ENCODE results near the gene OR6K3.

The OR6K3 gene

GRCh38 chr1:158675563-158676323 lies 44.8 kb downstream of the OR6K3 start:
- Histone ChIP-seq H2BK15ac (ENCODE audit: low read length) (no peak overlapping the region), H2BK12ac (ENCODE audit: low read length) (no peak overlapping the region)
- DNase-seq (ENCODE audit: low spot score) = no peak

GRCh38 chr1:158674302-158674701 lies 46.2 kb downstream of the OR6K3 start:
- DNase-seq (ENCODE audit: low spot score) = no peak
- Histone ChIP-seq H3K27me3 (ENCODE audit: control insufficient read depth in 3 of 3, insufficient read depth in 3 of 3, low read depth in 1 of 3, low read length in 3 of 3) (no peaks in the 10 kb centered on the region), H3K4ac (ENCODE audit: low read length) (no peak overlapping the region), H3K4me1 (ENCODE audit: control insufficient read depth in 2 of 2, insufficient read depth in 1 of 2, low read depth in 1 of 2, low read length in 2 of 2) (no peaks in the 10 kb centered on the region), H2AK5ac (ENCODE audit: low read depth, low read length) (no peak overlapping the region), H2BK5ac (ENCODE audit: low read length) (no peak overlapping the region), H2BK120ac (ENCODE audit: low read depth, low read length) (no peak overlapping the region), H3K27ac (replicated peaks; ENCODE audit: low read length) (no peak overlapping the region), H3K23ac (ENCODE audit: low read depth, low read length, poor library complexity) (no peak overlapping the region), H4K91ac (ENCODE audit: low read depth, low read length, poor library complexity) (no peak overlapping the region), H4K8ac (ENCODE audit: low read depth, low read length) (no peak overlapping the region), H3K4me3 (ENCODE audit: low read length in 2 of 2) (no peak overlapping the region), H3K18ac (ENCODE audit: low read length) (no peak overlapping the region), H3K9ac (ENCODE audit: low read depth, low read length, poor library complexity) (no peak overlapping the region), H3K4me2 (ENCODE audit: insufficient read depth, low read length, poor library complexity, severe bottlenecking) (no peak overlapping the region), H3K79me1 (ENCODE audit: low read depth, low read length) (no peaks in the 10 kb centered on the region), H3K9me3 (replicated peaks in 1 of 2; ENCODE audit: control insufficient read depth in 2 of 2, insufficient read depth in 1 of 2, low read depth in 1 of 2, low read length in 2 of 2) (no peaks in the 10 kb centered on the region), H3K14ac (ENCODE audit: low read length) (no peak overlapping the region), H3K36me3 (replicated peaks in 1 of 2; ENCODE audit: control insufficient read depth in 2 of 2, insufficient read depth in 2 of 2, low read length in 2 of 2) (no peaks in the 10 kb centered on the region), H2BK15ac (ENCODE audit: low read length) (no peak overlapping the region), H2BK12ac (ENCODE audit: low read length) (no peak overlapping the region), H2AFZ (ENCODE audit: low read length) (no peak overlapping the region)
- WGBS, 2 donors (ENCODE audit: extremely low coverage in 2 of 2, insufficient read length in 2 of 2, insufficient replicate concordance in 1 of 2) = no CpG with 5 or more reads among the region's 7 CpGs

More at GRCh38 chr1:158675563-158676323, 44.8 kb downstream of the OR6K3 start:
- Histone ChIP-seq H3K27me3 (ENCODE audit: control insufficient read depth in 3 of 3, insufficient read depth in 3 of 3, low read depth in 1 of 3, low read length in 3 of 3) (no peaks in the 10 kb centered on the region), H3K9ac (ENCODE audit: low read depth, low read length, poor library complexity) (no peak overlapping the region), H3K27ac (replicated peaks; ENCODE audit: low read length) (no peak overlapping the region), H3K4ac (ENCODE audit: low read length) (no peak overlapping the region), H3K4me2 (ENCODE audit: insufficient read depth, low read length, poor library complexity, severe bottlenecking) (no peak overlapping the region), H2AFZ (ENCODE audit: low read length) (no peak overlapping the region), H2BK5ac (ENCODE audit: low read length) (no peak overlapping the region), H4K8ac (ENCODE audit: low read depth, low read length) (no peak overlapping the region), H2BK120ac (ENCODE audit: low read depth, low read length) (no peak overlapping the region), H3K9me3 (replicated peaks in 1 of 2; ENCODE audit: control insufficient read depth in 2 of 2, insufficient read depth in 1 of 2, low read depth in 1 of 2, low read length in 2 of 2) (no peaks in the 10 kb centered on the region), H3K23ac (ENCODE audit: low read depth, low read length, poor library complexity) (no peak overlapping the region), H3K14ac (ENCODE audit: low read length) (no peak overlapping the region), H2AK5ac (ENCODE audit: low read depth, low read length) (no peak overlapping the region), H4K91ac (ENCODE audit: low read depth, low read length, poor library complexity) (no peak overlapping the region), H3K36me3 (replicated peaks in 1 of 2; ENCODE audit: control insufficient read depth in 2 of 2, insufficient read depth in 2 of 2, low read length in 2 of 2) (no peaks in the 10 kb centered on the region), H3K79me1 (ENCODE audit: low read depth, low read length) (no peaks in the 10 kb centered on the region), H3K18ac (ENCODE audit: low read length) (no peak overlapping the region), H3K4me1 (ENCODE audit: control insufficient read depth in 2 of 2, insufficient read depth in 1 of 2, low read depth in 1 of 2, low read length in 2 of 2) (no peaks in the 10 kb centered on the region), H3K4me3 (ENCODE audit: low read length in 2 of 2) (no peak overlapping the region)
- no CpG with 5 or more reads among the region's 4 CpGs for WGBS, 2 donors (ENCODE audit: extremely low coverage in 2 of 2, insufficient read length in 2 of 2, insufficient replicate concordance in 1 of 2)
